ENCODE results near the gene LY86. TPM values are rescaled to one million over a fixed set of nuclear protein-coding genes. Genes with fewer than 3 reads are reported as not detected.

The LY86 gene
- total RNA-seq, 1 donor from 2014 or later, result not detected

GRCh38 chr6:6648692-6649343, 60.3 kb downstream of the LY86 start:
- no peak for TF ChIP-seq CTCF (IDR thresholded peaks at IDR 0.05)
- peaks cover 3% of the 10 kb centered on the region for H3K27me3 Mint-ChIP-seq (ENCODE audit: low read depth)
- H3K27ac Mint-ChIP-seq (ENCODE audit: unreplicated experiment), result no peak overlapping the region
- no peak overlapping the region for H3K4me3 Mint-ChIP-seq (ENCODE audit: unreplicated experiment)
- no peaks in the 10 kb centered on the region for H3K36me3 Mint-ChIP-seq (ENCODE audit: low read depth)
- no peak for DNase-seq (ENCODE audit: low spot score)
- H3K4me1 Mint-ChIP-seq (ENCODE audit: low read depth), result peaks cover 12% of the 10 kb centered on the region
- no peaks in the 10 kb centered on the region for H3K9me3 Mint-ChIP-seq (ENCODE audit: low read depth)

- Mint-ChIP-seq H3K4me1 (ENCODE audit: low read depth) (peaks cover 22% of the 10 kb centered on the region), H3K4me3 (ENCODE audit: unreplicated experiment) (no peak overlapping the region), H3K36me3 (ENCODE audit: low read depth) (no peaks in the 10 kb centered on the region), H3K27me3 (ENCODE audit: low read depth) (peaks cover 3% of the 10 kb centered on the region), H3K27ac (ENCODE audit: unreplicated experiment) (no peak overlapping the region), H3K9me3 (ENCODE audit: low read depth) (no peaks in the 10 kb centered on the region)
- DNase-seq (ENCODE audit: low spot score), result no peak
- TF ChIP-seq CTCF (IDR thresholded peaks at IDR 0.05), result no peak
These were observed 61.4 kb downstream of the LY86 start for GRCh38 chr6:6649824-6650349.

GRCh38 chr6:6650839-6651238, 62.3 kb downstream of the LY86 start:
- no peaks in the 10 kb centered on the region for H3K36me3 Mint-ChIP-seq (ENCODE audit: low read depth)
- H3K27me3 Mint-ChIP-seq (ENCODE audit: low read depth), result peaks cover 2% of the 10 kb centered on the region

GRCh38 chr6:6651335-6651734, 62.8 kb downstream of the LY86 start:
- DNase-seq (ENCODE audit: low spot score), result no peak
- no peak overlapping the region for H3K4me3 Mint-ChIP-seq (ENCODE audit: unreplicated experiment)
- peaks cover 36% of the 10 kb centered on the region for H3K4me1 Mint-ChIP-seq (ENCODE audit: low read depth)
- no peaks in the 10 kb centered on the region for H3K36me3 Mint-ChIP-seq (ENCODE audit: low read depth)
- H3K27ac Mint-ChIP-seq (ENCODE audit: unreplicated experiment), result no peak overlapping the region
- peaks cover 2% of the 10 kb centered on the region for H3K27me3 Mint-ChIP-seq (ENCODE audit: low read depth)
- TF ChIP-seq CTCF (IDR thresholded peaks at IDR 0.05), result no peak
- peaks cover 4% of the 10 kb centered on the region for H3K9me3 Mint-ChIP-seq (ENCODE audit: low read depth)

More at GRCh38 chr6:6650839-6651238, 62.3 kb downstream of the LY86 start:
- no peak for TF ChIP-seq CTCF (IDR thresholded peaks at IDR 0.05)
- Mint-ChIP-seq H3K9me3 (ENCODE audit: low read depth) (peaks cover 4% of the 10 kb centered on the region), H3K27ac (ENCODE audit: unreplicated experiment) (no peak overlapping the region), H3K4me1 (ENCODE audit: low read depth) (peaks cover 31% of the 10 kb centered on the region), H3K4me3 (ENCODE audit: unreplicated experiment) (no peak overlapping the region)
- DNase-seq (ENCODE audit: low spot score), result no peak

GRCh38 chr6:6652932-6653331, 64.4 kb downstream of the LY86 start:
- Mint-ChIP-seq H3K4me3 (ENCODE audit: unreplicated experiment) (no peak overlapping the region), H3K9me3 (ENCODE audit: low read depth) (peaks cover 4% of the 10 kb centered on the region), H3K27ac (ENCODE audit: unreplicated experiment) (no peak overlapping the region), H3K36me3 (ENCODE audit: low read depth) (no peaks in the 10 kb centered on the region), H3K4me1 (ENCODE audit: low read depth) (peaks cover 38% of the 10 kb centered on the region), H3K27me3 (ENCODE audit: low read depth) (peaks cover 2% of the 10 kb centered on the region)
- TF ChIP-seq CTCF (IDR thresholded peaks at IDR 0.05), result no peak
- DNase-seq (ENCODE audit: low spot score), result no peak
